Neural progenitor cell (in vitro differentiated cells): Measurements from ENCODE around the gene TMEM263. TPM values are rescaled to one million over a fixed set of nuclear protein-coding genes. Genes with fewer than 3 reads are reported as not detected.

Source experiments
- DNase-seq: peaks from one replicate; pipeline ENCODE4 v3.0.0-alpha.2; 2016; ENCODE audit warnings: low spot score
- H2AFZ ChIP-seq: fragments of 200-600 bp; sonication (generic); replicated peaks from 2 replicates; pipeline ENCODE4 v1.6.1; 2016; ENCODE audit warnings: antibody characterized with exemption
- H3F3A ChIP-seq: fragments of 200-600 bp; sonication (generic); 2 replicates; pipeline ENCODE4 v1.6.1; 2016; ENCODE audit warnings: antibody characterized with exemption, low read depth
- H3K27ac ChIP-seq: fragments of 200-600 bp; sonication (generic); 2 replicates; pipeline ENCODE4 v1.5.1; 2016; ENCODE audit warnings: mild to moderate bottlenecking
- H3K27me3 ChIP-seq: fragments of 200-600 bp; sonication (generic); 2 replicates; pipeline ENCODE4 v1.6.1; 2016; ENCODE audit warnings: mild to moderate bottlenecking, moderate library complexity
- H3K36me3 ChIP-seq: fragments of 200-600 bp; sonication (generic); 2 replicates; pipeline ENCODE4 v1.5.1; 2016
- H3K4me1 ChIP-seq: fragments of 200-600 bp; sonication (generic); 2 replicates; pipeline ENCODE4 v1.6.1; 2016; ENCODE audit warnings: mixed run types
- H3K4me2 ChIP-seq: fragments of 200-600 bp; sonication (generic); 2 replicates; pipeline ENCODE4 v1.6.1; 2016
- H3K4me3 ChIP-seq: fragments of 200-600 bp; sonication (generic); 2 replicates; pipeline ENCODE4 v1.5.1; 2016
- H3K79me2 ChIP-seq: fragments of 200-600 bp; sonication (generic); 2 replicates; pipeline ENCODE4 v1.6.1; 2016; ENCODE audit warnings: low read depth
- H3K9ac ChIP-seq: fragments of 200-600 bp; sonication (generic); 2 replicates; pipeline ENCODE4 v1.6.1; 2016
- H3K9me3 ChIP-seq: fragments of 200-600 bp; sonication (generic); 2 replicates; pipeline ENCODE4 v1.5.1; 2016; ENCODE audit warnings: low read depth
- H4K20me1 ChIP-seq: fragments of 200-600 bp; sonication (generic); 2 replicates; pipeline ENCODE4 v1.6.1; 2016; ENCODE audit warnings: low read depth
- H3K27ac Mint-ChIP-seq: 3 replicates; pipeline ENCODE4 v1.8.0; 2021; ENCODE audit warnings: mixed read lengths
- H3K27me3 Mint-ChIP-seq: 2 replicates; pipeline ENCODE4 v1.8.0; 2022; ENCODE audit warnings: low read depth, mild to moderate bottlenecking, inconsistent platforms, moderate library complexity, mixed read lengths; ENCODE audit not compliant: insufficient read depth
- H3K36me3 Mint-ChIP-seq: 3 replicates; pipeline ENCODE4 v1.8.0; 2021; ENCODE audit warnings: mixed read lengths
- H3K4me1 Mint-ChIP-seq: 3 replicates; pipeline ENCODE4 v1.8.0; 2021; ENCODE audit warnings: mixed read lengths
- H3K4me3 Mint-ChIP-seq: 3 replicates; pipeline ENCODE4 v1.8.0; 2021; ENCODE audit warnings: mild to moderate bottlenecking, moderate library complexity, mixed read lengths
- H3K9me3 Mint-ChIP-seq: 3 replicates; pipeline ENCODE4 v1.8.0; 2020; ENCODE audit warnings: mixed read lengths
- EZH2 ChIP-seq: fragments of 200-600 bp; sonication (generic); IDR thresholded peaks from 2 replicates; pipeline ENCODE4 v1.6.1; 2017; ENCODE audit warnings: antibody characterized with exemption, mild to moderate bottlenecking, moderate library complexity
- EZH2phosphoT487 ChIP-seq: fragments of 200-600 bp; sonication (generic); IDR thresholded peaks from 2 replicates; pipeline ENCODE4 v1.6.1; 2017; ENCODE audit warnings: antibody characterized with exemption
- total RNA-seq: library from RNA; depleted of rRNA; stranded (reverse); fragments of >200 nt; gene quantifications from 2 replicates; pipeline ENCODE4 v1.2.3, GENCODE V29; 2015; ENCODE audit warnings: low replicate concordance
- TF ChIP-seq, protein P1 (sequence below): fragments of 200-600 bp; sonication (generic); IDR thresholded peaks from 2 replicates; pipeline ENCODE4 v1.5.1; 2017; ENCODE audit warnings: antibody characterized with exemption, mild to moderate bottlenecking

Gene TMEM263
- total RNA-seq, 1 donor from 2014 or later: 39.7 TPM

DNA sequence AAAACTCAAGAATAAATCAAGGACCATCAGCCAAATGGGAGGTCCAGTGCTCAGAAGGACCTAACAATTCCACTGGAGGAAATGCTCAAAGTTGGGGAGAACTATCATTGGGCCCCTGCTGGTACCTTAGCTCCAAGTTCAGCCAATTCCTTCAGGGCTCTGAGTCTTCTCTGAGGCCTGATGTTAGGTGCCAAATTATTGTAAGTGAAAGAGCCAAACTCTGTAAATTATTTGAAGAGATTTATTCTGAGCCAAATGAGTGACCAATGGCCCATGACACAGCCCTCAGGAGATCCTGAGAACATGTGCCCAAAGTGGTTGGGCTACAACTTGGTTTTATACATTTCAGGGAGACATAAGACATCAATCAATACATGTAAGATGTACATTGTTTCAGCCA lies 8.2 kb upstream of the TMEM263 start:
- H3K27me3 Mint-ChIP-seq: peaks cover 5% of the 10 kb centered on the region

DNA sequence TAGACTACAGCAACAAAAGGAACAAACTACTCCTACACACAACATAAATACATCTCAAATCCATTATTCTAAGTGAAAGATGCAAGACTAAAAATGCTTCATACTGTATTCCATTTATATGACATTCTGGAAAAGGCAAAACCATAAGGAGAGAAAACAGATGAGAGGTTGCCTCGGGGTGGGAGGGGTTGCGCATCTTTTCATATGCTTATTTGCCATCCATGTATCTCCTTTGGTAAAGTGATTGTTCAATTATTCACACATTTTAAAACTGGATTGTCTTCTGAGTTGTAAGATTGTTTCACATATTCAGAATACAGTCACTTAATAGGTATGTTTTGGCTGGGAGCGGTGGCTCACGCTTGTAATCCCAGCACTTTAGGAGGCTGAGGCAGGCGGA lies 5.1 kb upstream of the TMEM263 start:
- Mint-ChIP-seq H3K36me3 (no peaks in the 10 kb centered on the region), H3K4me1 (peaks cover 6% of the 10 kb centered on the region), H3K9me3 (peaks cover 35% of the 10 kb centered on the region), H3K27ac (no peak overlapping the region), H3K27me3 (peaks cover 3% of the 10 kb centered on the region), H3K4me3 (no peak overlapping the region)
- Histone ChIP-seq H3K79me2 (no peaks in the 10 kb centered on the region), H3K4me1 (no peaks in the 10 kb centered on the region), H3K9me3 (peaks cover 9% of the 10 kb centered on the region), H3K4me3 (no peak overlapping the region), H3K36me3 (no peaks in the 10 kb centered on the region), H3K27ac (no peak overlapping the region), H4K20me1 (no peaks in the 10 kb centered on the region), H2AFZ (no peak overlapping the region), H3F3A (peaks cover 10% of the 10 kb centered on the region), H3K27me3 (peaks cover 9% of the 10 kb centered on the region), H3K9ac (no peak overlapping the region), H3K4me2 (no peak overlapping the region)
- DNase-seq: no peak
- TF ChIP-seq EZH2phosphoT487: no peak
- TF ChIP-seq, protein P1, sequence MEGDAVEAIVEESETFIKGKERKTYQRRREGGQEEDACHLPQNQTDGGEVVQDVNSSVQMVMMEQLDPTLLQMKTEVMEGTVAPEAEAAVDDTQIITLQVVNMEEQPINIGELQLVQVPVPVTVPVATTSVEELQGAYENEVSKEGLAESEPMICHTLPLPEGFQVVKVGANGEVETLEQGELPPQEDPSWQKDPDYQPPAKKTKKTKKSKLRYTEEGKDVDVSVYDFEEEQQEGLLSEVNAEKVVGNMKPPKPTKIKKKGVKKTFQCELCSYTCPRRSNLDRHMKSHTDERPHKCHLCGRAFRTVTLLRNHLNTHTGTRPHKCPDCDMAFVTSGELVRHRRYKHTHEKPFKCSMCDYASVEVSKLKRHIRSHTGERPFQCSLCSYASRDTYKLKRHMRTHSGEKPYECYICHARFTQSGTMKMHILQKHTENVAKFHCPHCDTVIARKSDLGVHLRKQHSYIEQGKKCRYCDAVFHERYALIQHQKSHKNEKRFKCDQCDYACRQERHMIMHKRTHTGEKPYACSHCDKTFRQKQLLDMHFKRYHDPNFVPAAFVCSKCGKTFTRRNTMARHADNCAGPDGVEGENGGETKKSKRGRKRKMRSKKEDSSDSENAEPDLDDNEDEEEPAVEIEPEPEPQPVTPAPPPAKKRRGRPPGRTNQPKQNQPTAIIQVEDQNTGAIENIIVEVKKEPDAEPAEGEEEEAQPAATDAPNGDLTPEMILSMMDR: no peak
- no peak for TF ChIP-seq EZH2

More for the DNA sequence above, 8.2 kb upstream of the TMEM263 start:
- Mint-ChIP-seq H3K36me3 (peaks cover 2% of the 10 kb centered on the region), H3K4me1 (no peaks in the 10 kb centered on the region), H3K27ac (no peak overlapping the region), H3K4me3 (no peak overlapping the region), H3K9me3 (peaks cover 46% of the 10 kb centered on the region)
- Histone ChIP-seq H3K36me3 (no peaks in the 10 kb centered on the region), H3K27ac (no peak overlapping the region), H3K4me2 (no peak overlapping the region), H3F3A (no peaks in the 10 kb centered on the region), H3K9ac (no peak overlapping the region), H3K27me3 (no peaks in the 10 kb centered on the region), H2AFZ (no peak overlapping the region), H3K9me3 (peaks cover 19% of the 10 kb centered on the region), H3K4me1 (no peaks in the 10 kb centered on the region), H4K20me1 (no peaks in the 10 kb centered on the region), H3K4me3 (no peak overlapping the region), H3K79me2 (no peaks in the 10 kb centered on the region)
- DNase-seq: no peak
- TF ChIP-seq, protein P1: no peak
- no peak for TF ChIP-seq EZH2phosphoT487

- H3K27ac Mint-ChIP-seq: no peak overlapping the region
- H3K9ac ChIP-seq: no peak overlapping the region
- H3K4me1 Mint-ChIP-seq: peaks cover 23% of the 10 kb centered on the region
- TF ChIP-seq EZH2: no peak
- TF ChIP-seq, protein P1: no peak
- no peak for TF ChIP-seq EZH2phosphoT487
- no peaks in the 10 kb centered on the region for H3K4me1 ChIP-seq
- no peaks in the 10 kb centered on the region for H3K36me3 ChIP-seq
- no peak for DNase-seq
- H2AFZ ChIP-seq: no peak overlapping the region
- no peak overlapping the region for H3K27ac ChIP-seq
- peaks cover 22% of the 10 kb centered on the region for H3F3A ChIP-seq
- H3K4me3 Mint-ChIP-seq: no peak overlapping the region
- H3K27me3 ChIP-seq: peaks cover 9% of the 10 kb centered on the region
- no peaks in the 10 kb centered on the region for H3K9me3 ChIP-seq
- no peaks in the 10 kb centered on the region for H3K36me3 Mint-ChIP-seq
- H3K9me3 Mint-ChIP-seq: peaks cover 15% of the 10 kb centered on the region
- peaks cover 3% of the 10 kb centered on the region for H3K27me3 Mint-ChIP-seq
- peaks cover 23% of the 10 kb centered on the region for H3K79me2 ChIP-seq
- H3K4me2 ChIP-seq: no peak overlapping the region
- peaks cover 14% of the 10 kb centered on the region for H4K20me1 ChIP-seq
- no peak overlapping the region for H3K4me3 ChIP-seq
Observed at GRCh38 chr12:106953352-106954250, 2.1 kb upstream of the TMEM263 start.
